Subcutaneous adipose tissue (tissue), 4 donors: ENCODE results near the gene KRTAP5-9. TPM values are rescaled to one million over a fixed set of nuclear protein-coding genes. Genes with fewer than 3 reads are reported as not detected.

ENCODE experiments used
- small RNA-seq: library from RNA; depleted of rRNA; stranded (forward); fragments of <200 nt; gene quantifications from one replicate; pipeline ENCODE3, GENCODE V24; 2016
- total RNA-seq, 4 donors: library from RNA; depleted of rRNA; stranded (reverse); fragments of >200 nt; gene quantifications; one replicate each; pipeline ENCODE4 v1.1.0, GENCODE V29; 2016
- TF ChIP-seq, protein P1 (sequence below): fragments of 450-650 bp; IDR thresholded peaks from one replicate; pipeline ENCODE4 v1.5.1; 2016; ENCODE audit warnings: low read depth, mild to moderate bottlenecking, control low read depth, antibody characterized with exemption, moderate library complexity

The KRTAP5-9 gene
- total RNA-seq, 4 donors from 2014 or later = 0.75 to 1.0 TPM; not detected in 2

DNA sequence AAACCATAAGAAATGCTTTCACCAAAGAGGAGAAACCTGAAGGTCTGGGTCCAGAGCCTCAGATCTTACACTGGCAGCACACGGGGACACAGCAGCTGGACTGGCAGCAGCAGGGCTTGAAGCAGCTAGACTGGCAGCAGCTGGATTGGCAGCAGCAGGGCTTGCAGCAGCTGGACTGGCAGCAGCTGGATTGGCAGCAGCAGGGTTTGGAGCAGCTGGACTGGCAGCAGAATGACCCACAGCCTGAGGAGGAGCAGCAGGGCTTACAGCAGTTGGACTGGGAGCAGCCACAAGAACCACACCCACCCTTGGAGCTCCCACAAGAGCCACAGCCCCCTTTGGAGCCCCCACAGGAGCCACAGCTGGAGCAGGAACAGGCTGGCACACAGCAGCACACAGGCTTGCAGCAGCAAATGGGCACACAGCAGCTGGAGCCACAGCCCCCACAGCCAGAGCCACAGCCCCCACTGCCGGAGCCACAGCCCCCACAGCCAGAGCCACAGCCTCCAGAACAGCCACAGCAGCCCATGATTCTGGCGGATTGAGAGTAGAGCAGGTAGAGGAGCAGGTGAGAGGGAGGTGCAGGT, 34.2 kb downstream of the KRTAP5-9 start, which contains the start of gene KRTAP5-11:
KRTAP5-11 (minus strand) TSS at position 567 of the 587 bp plus-strand sequence; CDS start at position 529, 38 bp downstream.
- TF ChIP-seq, protein P1, sequence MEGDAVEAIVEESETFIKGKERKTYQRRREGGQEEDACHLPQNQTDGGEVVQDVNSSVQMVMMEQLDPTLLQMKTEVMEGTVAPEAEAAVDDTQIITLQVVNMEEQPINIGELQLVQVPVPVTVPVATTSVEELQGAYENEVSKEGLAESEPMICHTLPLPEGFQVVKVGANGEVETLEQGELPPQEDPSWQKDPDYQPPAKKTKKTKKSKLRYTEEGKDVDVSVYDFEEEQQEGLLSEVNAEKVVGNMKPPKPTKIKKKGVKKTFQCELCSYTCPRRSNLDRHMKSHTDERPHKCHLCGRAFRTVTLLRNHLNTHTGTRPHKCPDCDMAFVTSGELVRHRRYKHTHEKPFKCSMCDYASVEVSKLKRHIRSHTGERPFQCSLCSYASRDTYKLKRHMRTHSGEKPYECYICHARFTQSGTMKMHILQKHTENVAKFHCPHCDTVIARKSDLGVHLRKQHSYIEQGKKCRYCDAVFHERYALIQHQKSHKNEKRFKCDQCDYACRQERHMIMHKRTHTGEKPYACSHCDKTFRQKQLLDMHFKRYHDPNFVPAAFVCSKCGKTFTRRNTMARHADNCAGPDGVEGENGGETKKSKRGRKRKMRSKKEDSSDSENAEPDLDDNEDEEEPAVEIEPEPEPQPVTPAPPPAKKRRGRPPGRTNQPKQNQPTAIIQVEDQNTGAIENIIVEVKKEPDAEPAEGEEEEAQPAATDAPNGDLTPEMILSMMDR = no peak

Small RNA genes lying within 50 kb of the gene (small RNA-seq; reads per million reads assigned to genes)
- not detected for gene AP000867.1
- not detected for gene KRTAP5-14P

Other genes starting within 250 kb of the KRTAP5-9 start
- 10 to 100 TPM in 3 of 4 donors, 1 to 10 TPM in 1; 9.0 to 23.8 (median 17.9) TPM for gene DHCR7, start 100.0 kb upstream of the KRTAP5-9 start, total RNA-seq
- gene NADSYN1, start 95.2 kb upstream of the KRTAP5-9 start, total RNA-seq = 10 to 100 TPM; 44.0 to 79.1 (median 57.3) TPM
- gene KRTAP5-7, start 21.2 kb upstream of the KRTAP5-9 start, total RNA-seq = under 1 TPM in 2 of 4 donors, not detected in 2; 0.49 to 0.57 TPM
- under 1 TPM in 2 of 4 donors, not detected in 2; 0.57 to 0.66 TPM for gene KRTAP5-8, start 10.4 kb upstream of the KRTAP5-9 start, total RNA-seq
- not detected for gene KRTAP5-10, start 17.1 kb downstream of the KRTAP5-9 start, total RNA-seq
- not detected for gene KRTAP5-11, start 34.5 kb downstream of the KRTAP5-9 start, total RNA-seq